ENCODE data around the gene NCOA5.

NCOA5 gene

GRCh38 chr20:46031701-46032254, 58.0 kb downstream of the NCOA5 start (continued):
- TF ChIP-seq AEBP2 (tag by site-specific recombination; IDR thresholded peaks at IDR 0.05; ENCODE audit: borderline replicate concordance) = no peak
- no peak for TF ChIP-seq PRDM2 (tag by site-specific recombination; IDR thresholded peaks at IDR 0.05; ENCODE audit: borderline replicate concordance)
- TF ChIP-seq PRDM6 (tag by site-specific recombination; IDR thresholded peaks at IDR 0.05) = no peak
- TF ChIP-seq ZNF830 (tag by site-specific recombination; IDR thresholded peaks at IDR 0.05; ENCODE audit: low read depth) = no peak
- no peak for TF ChIP-seq ZNF354C (tag by site-specific recombination; IDR thresholded peaks at IDR 0.05; ENCODE audit: borderline replicate concordance, low read depth)
- TF ChIP-seq PRDM10 (tag by site-specific recombination; IDR thresholded peaks at IDR 0.05) = peak; percentile 64
- no peak for TF ChIP-seq ZNF169 (tag by site-specific recombination; IDR thresholded peaks at IDR 0.05)
- TF ChIP-seq SP7 (tag by site-specific recombination; IDR thresholded peaks at IDR 0.05) = peak; percentile 84
- TF ChIP-seq ZNF639 (tag by site-specific recombination; IDR thresholded peaks at IDR 0.05) = peak; percentile 76
- no peak; the same call in 1 of the 2 replicates for TF ChIP-seq HIC1 (tag by site-specific recombination; IDR thresholded peaks at IDR 0.05)
- peak; percentile 75 for TF ChIP-seq ZNF366 (tag by site-specific recombination; conservative IDR thresholded peaks at IDR 0.05)
- TF ChIP-seq INSM2 (tag by site-specific recombination; IDR thresholded peaks at IDR 0.05) = no peak
- TF ChIP-seq ZNF704 (tag by site-specific recombination; IDR thresholded peaks at IDR 0.05) = no peak
- TF ChIP-seq ZNF658 (tag by site-specific recombination; IDR thresholded peaks at IDR 0.05) = no peak
- TF ChIP-seq HOXC10 (CRISPR knock-in tag; IDR thresholded peaks at IDR 0.05) = no peak
- TF ChIP-seq SALL2 (tag by site-specific recombination; IDR thresholded peaks at IDR 0.05; ENCODE audit: borderline replicate concordance) = no peak
- no peak for TF ChIP-seq ZNF76 (tag by site-specific recombination; IDR thresholded peaks at IDR 0.05; ENCODE audit: borderline replicate concordance, low read depth)

Measured in HEK293 (cell line).